AG10803 (cell line): ENCODE measurements around the gene PCDHB1.

ENCODE experiments used
- DNase-seq: peaks from one replicate; pipeline ENCODE4 v3.0.0; 2010; ENCODE audit warnings: low read depth
- H3K4me3 ChIP-seq: 2 replicates; pipeline ENCODE4 v1.5.1; 2011; ENCODE audit warnings: mild to moderate bottlenecking, low read length, control low read depth
- CTCF ChIP-seq: conservative IDR thresholded peaks from 2 replicates; pipeline ENCODE4 v1.5.1; 2011; ENCODE audit warnings: mild to moderate bottlenecking, low read length, control low read depth, inconsistent platforms

Gene PCDHB1

GRCh38 chr5:141039517-141039916, 11.7 kb upstream of the PCDHB1 start:
- no peak overlapping the region for H3K4me3 ChIP-seq
- no peak for DNase-seq
- no peak for TF ChIP-seq CTCF

- H3K4me3 ChIP-seq = no peak overlapping the region
- TF ChIP-seq CTCF = peak; percentile 16
- DNase-seq = no peak
These were observed 10.9 kb upstream of the PCDHB1 start for GRCh38 chr5:141040093-141040770.

GRCh38 chr5:141040771-141041426, 10.3 kb upstream of the PCDHB1 start:
- H3K4me3 ChIP-seq = no peak overlapping the region
- DNase-seq = peak; percentile 47
- peak; percentile 43 for TF ChIP-seq CTCF

GRCh38 chr5:141041427-141041785, 9.8 kb upstream of the PCDHB1 start:
- H3K4me3 ChIP-seq = no peak overlapping the region
- DNase-seq = no peak
- TF ChIP-seq CTCF = no peak

GRCh38 chr5:141042555-141042954, 8.6 kb upstream of the PCDHB1 start:
- TF ChIP-seq CTCF = no peak
- DNase-seq = no peak

GRCh38 chr5:141051521-141051866, 320 bp downstream of the PCDHB1 start:
- H3K4me3 ChIP-seq = peak overlapping the region; percentile 46
- no peak for TF ChIP-seq CTCF
- DNase-seq = no peak

More at GRCh38 chr5:141042555-141042954, 8.6 kb upstream of the PCDHB1 start:
- H3K4me3 ChIP-seq = no peak overlapping the region

- peak overlapping the region; percentile 20 for H3K4me3 ChIP-seq
- no peak for TF ChIP-seq CTCF
- DNase-seq = no peak
These were observed 26.7 kb downstream of the PCDHB1 start for GRCh38 chr5:141077826-141078225.
